T1000 (cell line): Measurements from ENCODE around the gene BTF3L4.
"Not testable (repeated sequence)": the region's sequence is repeated elsewhere in the genome, so short reads cannot be mapped to it uniquely, and the experiment has no call there.

ENCODE experiments used
- DNase-seq: peaks from one replicate; lab custom pipeline; 2025; ENCODE audit warnings: mixed read lengths; lab: John Stamatoyannopoulos, UW

BTF3L4 gene

GRCh38 chr1:52056163-52056936, at the start of gene BTF3L4:
BTF3L4 (plus strand) TSS chr1:52056295; CDS start chr1:52059848, 3,553 bp downstream.
- peak; percentile 82 for DNase-seq

GRCh38 chr1:52007215-52008002, 48.7 kb upstream of the BTF3L4 start:
- no peak for DNase-seq

GRCh38 chr1:52008071-52008809, 47.9 kb upstream of the BTF3L4 start:
- no peak for DNase-seq

- no peak for DNase-seq
Observed at GRCh38 chr1:52022133-52022532, 34.0 kb upstream of the BTF3L4 start.

GRCh38 chr1:52026278-52026677, 29.8 kb upstream of the BTF3L4 start:
- DNase-seq = no peak

GRCh38 chr1:52028328-52028727, 27.8 kb upstream of the BTF3L4 start:
- no peak for DNase-seq

- not testable (repeated sequence) for DNase-seq
Observed at GRCh38 chr1:52028839-52029238, 27.3 kb upstream of the BTF3L4 start.

GRCh38 chr1:52032124-52032784, 23.8 kb upstream of the BTF3L4 start:
- DNase-seq = no peak

- DNase-seq = no peak
Observed at GRCh38 chr1:52032785-52033131, 23.3 kb upstream of the BTF3L4 start.

- peak; percentile 75 for DNase-seq
Observed at GRCh38 chr1:52033190-52034049, 22.7 kb upstream of the BTF3L4 start, which contains the start of gene KTI12. KTI12 (minus strand) TSS chr1:52033810; CDS start chr1:52033761, 49 bp downstream.

GRCh38 chr1:52034050-52034384, 22.1 kb upstream of the BTF3L4 start:
- DNase-seq = no peak

- no peak for DNase-seq
Observed at GRCh38 chr1:52037402-52037814, 18.7 kb upstream of the BTF3L4 start.

- no peak for DNase-seq
Observed at GRCh38 chr1:52037909-52038308, 18.2 kb upstream of the BTF3L4 start.

GRCh38 chr1:52041551-52042185, 14.4 kb upstream of the BTF3L4 start:
- no peak for DNase-seq

- no peak for DNase-seq
Observed at GRCh38 chr1:52045236-52045635, 10.9 kb upstream of the BTF3L4 start.

- DNase-seq = not testable (repeated sequence)
Observed at GRCh38 chr1:52045666-52046195, 10.4 kb upstream of the BTF3L4 start.

GRCh38 chr1:52049337-52049736, 6.8 kb upstream of the BTF3L4 start:
- not testable (repeated sequence) for DNase-seq

GRCh38 chr1:52053862-52054261, 2.2 kb upstream of the BTF3L4 start:
- DNase-seq = no peak

GRCh38 chr1:52054496-52055065, 1.5 kb upstream of the BTF3L4 start:
- no peak for DNase-seq
